ENCODE results near the gene MYOM3. TPM values are rescaled to one million over a fixed set of nuclear protein-coding genes. Genes with fewer than 3 reads are reported as not detected.
"Not testable (repeated sequence)": the region's sequence is repeated elsewhere in the genome, so short reads cannot be mapped to it uniquely, and the experiment has no call there.

The MYOM3 gene
- total and polyA plus RNA-seq, 8 donors: 0.06 to 0.52 (median 0.27) TPM; not detected in 1

GRCh38 chr1:24018611-24019580 is 93.0 kb downstream of the MYOM3 start:
- TF ChIP-seq CTCF (IDR thresholded peaks at IDR 0.05): no peak
- intact Hi-C loops (cut with DNase I): no loop called here
- Histone ChIP-seq H3K27me3 (no peaks in the 10 kb centered on the region), H3K4me3 (no peak overlapping the region), H3K9me3 (no peaks in the 10 kb centered on the region), H3K36me3 (no peaks in the 10 kb centered on the region), H3K27ac (peak overlapping the region; percentile 84 to 89), H3K4me1 (peaks cover 0 to 9% of the 10 kb centered on the region in 2 donors)
- DNase-seq: peak; percentile 86 to 98 (median 94)
- ATAC-seq: peak; percentile 89

- Histone ChIP-seq H3K27ac (peak overlapping the region in 1 of 2 donors; percentile 55), H3K4me3 (no peak overlapping the region), H3K36me3 (no peaks in the 10 kb centered on the region), H3K4me1 (peaks cover 0 to 9% of the 10 kb centered on the region in 2 donors), H3K27me3 (no peaks in the 10 kb centered on the region), H3K9me3 (no peaks in the 10 kb centered on the region)
- intact Hi-C loops (cut with DNase I): no loop called here
- no peak for TF ChIP-seq CTCF (IDR thresholded peaks at IDR 0.05)
- ATAC-seq (no peak), DNase-seq (peak in 1 of 4 donors; percentile 42)
Measured at GRCh38 chr1:24015221-24016210, 96.4 kb downstream of the MYOM3 start.

GRCh38 chr1:24012878-24013277 is 99.1 kb downstream of the MYOM3 start:
- intact Hi-C loops (cut with DNase I): not testable (repeated sequence)

GRCh38 chr1:24010650-24011049 is 101.3 kb downstream of the MYOM3 start:
- Histone ChIP-seq H3K27me3 (no peaks in the 10 kb centered on the region), H3K9me3 (no peaks in the 10 kb centered on the region), H3K4me3 (no peak overlapping the region), H3K27ac (no peak overlapping the region), H3K4me1 (no peaks in the 10 kb centered on the region), H3K36me3 (no peaks in the 10 kb centered on the region)
- no peak for DNase-seq
- intact Hi-C loops (cut with DNase I): no loop called here
- no peak for TF ChIP-seq CTCF (IDR thresholded peaks at IDR 0.05)
- ATAC-seq: peak; percentile 73

More at GRCh38 chr1:24012878-24013277, 99.1 kb downstream of the MYOM3 start:
- H3K4me1 ChIP-seq, H3K27me3 ChIP-seq, H3K36me3 ChIP-seq, H3K27ac ChIP-seq, DNase-seq, H3K4me3 ChIP-seq, ATAC-seq, H3K9me3 ChIP-seq: not testable (repeated sequence)

- DNase-seq (no peak), ATAC-seq (peak; percentile 34)
- Histone ChIP-seq H3K9me3 (no peaks in the 10 kb centered on the region), H3K4me1 (no peaks in the 10 kb centered on the region), H3K27ac (no peak overlapping the region), H3K36me3 (no peaks in the 10 kb centered on the region), H3K4me3 (no peak overlapping the region), H3K27me3 (no peaks in the 10 kb centered on the region)
- TF ChIP-seq CTCF (IDR thresholded peaks at IDR 0.05): no peak
- intact Hi-C loops (cut with DNase I): no loop called here
Measured at GRCh38 chr1:24009406-24009805, 102.5 kb downstream of the MYOM3 start.

GRCh38 chr1:24008574-24009184 is 103.3 kb downstream of the MYOM3 start:
- intact Hi-C loops (cut with DNase I); H3K9me3 ChIP-seq; H3K4me3 ChIP-seq; H3K36me3 ChIP-seq; H3K27me3 ChIP-seq; H3K27ac ChIP-seq; H3K4me1 ChIP-seq; DNase-seq; ATAC-seq: not testable (repeated sequence)
